ENCODE measurements around the gene ACTL10.
"Not testable (repeated sequence)": the region's sequence is repeated elsewhere in the genome, so short reads cannot be mapped to it uniquely, and the experiment has no call there.

Gene ACTL10

GRCh38 chr20:33700696-33701441 is 34.1 kb downstream of the ACTL10 start:
- DNase-seq: not testable (repeated sequence)

- DNase-seq: no peak
Measured at GRCh38 chr20:33701629-33702450, 35.1 kb downstream of the ACTL10 start.

GRCh38 chr20:33702861-33703260 is 36.1 kb downstream of the ACTL10 start:
- DNase-seq: no peak

- no peak for DNase-seq
Measured at GRCh38 chr20:33703498-33704137, 36.9 kb downstream of the ACTL10 start.

GRCh38 chr20:33704197-33704924 is 37.6 kb downstream of the ACTL10 start:
- no peak for DNase-seq

- DNase-seq: no peak
Measured at GRCh38 chr20:33707668-33708067, 40.9 kb downstream of the ACTL10 start.

- DNase-seq: no peak
Measured at GRCh38 chr20:33709398-33709797, 42.7 kb downstream of the ACTL10 start.

GRCh38 chr20:33709905-33710541 is 43.3 kb downstream of the ACTL10 start:
- no peak for DNase-seq

GRCh38 chr20:33710681-33711445 is 44.1 kb downstream of the ACTL10 start:
- DNase-seq: no peak

- no peak for DNase-seq
Measured at GRCh38 chr20:33711446-33711738, 44.6 kb downstream of the ACTL10 start.

GRCh38 chr20:33713865-33714367 is 47.2 kb downstream of the ACTL10 start:
- DNase-seq: no peak

GRCh38 chr20:33716498-33716897 is 49.8 kb downstream of the ACTL10 start:
- DNase-seq: no peak
